Stimulated activated effector memory CD8-positive, alpha-beta T cell treated with anti-CD3 and anti-CD28 coated beads, Interleukin-12 subunit alpha, Interleukin-12 subunit beta, amount 100 ng/mL, for 72 hours (primary cell): ENCODE data around the gene CDT1.
"Not testable (repeated sequence)": the region's sequence is repeated elsewhere in the genome, so short reads cannot be mapped to it uniquely, and the experiment has no call there.

Experiments
- ATAC-seq: fragments of 150-1000 bp; cut with Tn5 transposase; 2 replicates; pipeline ENCODE4 v1.10.0; 2021
- DNase-seq, 2 donors: peaks; one replicate each; pipeline ENCODE4 v3.0.0; 2021 to 2022; ENCODE audit warnings: low spot score in 2 of 2
- H3K27ac Mint-ChIP-seq: one replicate; pipeline ENCODE4 v1.8.0; 2022; ENCODE audit warnings: mild to moderate bottlenecking, mixed read lengths
- H3K36me3 Mint-ChIP-seq: one replicate; pipeline ENCODE4 v1.8.0; 2022; ENCODE audit warnings: mild to moderate bottlenecking, mixed read lengths
- H3K4me1 Mint-ChIP-seq: one replicate; pipeline ENCODE4 v1.8.0; 2022; ENCODE audit warnings: mixed read lengths
- H3K4me3 Mint-ChIP-seq: one replicate; pipeline ENCODE4 v1.8.0; 2022; ENCODE audit warnings: mild to moderate bottlenecking, mixed read lengths
- H3K9me3 Mint-ChIP-seq: one replicate; pipeline ENCODE4 v1.8.0; 2022; ENCODE audit warnings: mixed read lengths

Gene CDT1

DNA sequence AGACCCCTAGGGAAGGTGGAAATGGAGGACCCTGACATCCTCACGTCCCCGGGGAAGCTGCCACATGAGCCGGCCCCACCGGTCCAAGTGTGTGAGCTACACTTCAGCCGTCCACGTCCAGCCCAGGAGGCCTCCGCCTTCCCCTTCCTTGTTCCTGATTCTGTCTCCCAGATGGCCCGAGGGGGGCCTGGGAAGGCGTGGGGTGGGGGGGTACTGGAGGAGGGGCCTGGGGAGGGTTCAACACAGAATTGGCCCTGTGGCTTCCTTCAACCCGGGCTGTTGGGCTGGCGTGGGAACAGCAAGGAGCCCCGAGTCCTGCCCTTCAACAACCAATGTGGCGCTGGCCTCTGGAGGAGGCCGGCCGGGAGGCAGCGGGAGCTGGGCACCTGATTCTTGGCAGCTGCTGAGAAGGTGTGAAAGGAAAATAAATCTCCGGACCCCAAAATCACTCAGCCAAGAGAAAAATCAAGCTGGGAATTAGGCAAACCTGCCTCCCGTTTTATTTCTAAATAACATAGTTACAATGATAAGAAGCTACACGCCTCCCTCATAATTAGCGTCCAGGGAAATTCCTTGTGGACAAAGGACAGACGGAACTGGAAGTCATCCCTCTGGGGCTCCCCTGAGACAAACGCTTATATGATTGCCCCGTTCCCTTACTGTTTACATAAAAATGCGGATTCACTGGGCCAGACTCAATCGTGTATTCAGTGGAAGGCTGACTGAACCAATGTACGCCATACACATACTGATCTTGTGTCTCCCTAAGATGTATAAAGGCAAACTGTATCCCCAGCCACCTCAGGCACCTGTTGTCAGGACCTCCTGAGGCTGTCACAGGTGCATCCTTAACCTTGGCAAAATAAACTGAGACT is 9.9 kb downstream of the CDT1 start:
- H3K36me3 Mint-ChIP-seq = peaks cover 43% of the 10 kb centered on the region
- H3K4me1 Mint-ChIP-seq = peaks cover 26% of the 10 kb centered on the region
- peak overlapping the region; percentile 96 for H3K27ac Mint-ChIP-seq
- H3K4me3 Mint-ChIP-seq = peak overlapping the region; percentile 90
- no peak for ATAC-seq
- no peak for DNase-seq
- no peaks in the 10 kb centered on the region for H3K9me3 Mint-ChIP-seq

DNA sequence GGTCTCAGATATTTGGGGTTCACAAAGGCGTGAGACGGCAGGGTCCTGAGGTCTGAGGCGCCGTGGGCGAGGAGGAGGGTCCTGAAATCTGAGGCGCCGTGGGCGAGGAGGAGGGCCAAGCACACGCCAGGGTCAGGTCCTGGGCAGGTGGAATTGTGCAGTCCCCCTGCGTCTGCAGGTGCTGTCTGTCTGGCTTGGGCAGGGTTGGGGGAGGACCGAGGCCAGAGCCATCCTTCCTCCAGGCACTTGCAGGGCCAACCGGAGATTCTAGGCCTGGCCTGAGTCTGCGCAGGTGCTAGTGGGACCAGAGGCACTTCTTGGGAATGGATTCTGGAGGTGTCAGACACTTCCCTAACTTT is 10.5 kb downstream of the CDT1 start:
- ATAC-seq (no peak), DNase-seq (no peak)
- H3K9me3 Mint-ChIP-seq = no peaks in the 10 kb centered on the region
- H3K4me1 Mint-ChIP-seq = peaks cover 23% of the 10 kb centered on the region
- H3K4me3 Mint-ChIP-seq = no peak overlapping the region
- H3K27ac Mint-ChIP-seq = no peak overlapping the region
- peaks cover 37% of the 10 kb centered on the region for H3K36me3 Mint-ChIP-seq

DNA sequence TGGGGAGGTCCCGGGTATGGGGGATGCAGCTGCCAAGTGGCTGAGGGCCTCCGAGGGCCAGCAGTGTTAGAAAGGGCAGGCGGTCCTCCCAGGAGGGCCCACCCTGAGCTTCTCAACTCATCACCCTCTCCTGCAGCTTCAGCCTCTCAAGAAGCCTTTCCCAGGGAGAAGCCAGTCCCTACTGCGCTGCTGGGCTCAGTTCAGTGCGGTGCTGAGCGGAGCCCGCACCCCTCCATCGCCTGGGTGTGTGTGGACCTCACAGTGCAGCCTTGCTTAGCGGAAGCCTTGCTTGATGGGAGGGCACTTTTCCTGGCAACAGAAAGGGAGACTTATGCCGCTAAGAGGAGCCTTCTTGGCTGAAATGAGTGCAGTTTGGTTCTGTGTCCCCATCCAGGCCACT is 11.6 kb downstream of the CDT1 start:
- DNase-seq (no peak), ATAC-seq (no peak)
- Mint-ChIP-seq H3K36me3 (peaks cover 26% of the 10 kb centered on the region), H3K27ac (no peak overlapping the region), H3K9me3 (no peaks in the 10 kb centered on the region), H3K4me3 (no peak overlapping the region), H3K4me1 (peaks cover 14% of the 10 kb centered on the region)

DNA sequence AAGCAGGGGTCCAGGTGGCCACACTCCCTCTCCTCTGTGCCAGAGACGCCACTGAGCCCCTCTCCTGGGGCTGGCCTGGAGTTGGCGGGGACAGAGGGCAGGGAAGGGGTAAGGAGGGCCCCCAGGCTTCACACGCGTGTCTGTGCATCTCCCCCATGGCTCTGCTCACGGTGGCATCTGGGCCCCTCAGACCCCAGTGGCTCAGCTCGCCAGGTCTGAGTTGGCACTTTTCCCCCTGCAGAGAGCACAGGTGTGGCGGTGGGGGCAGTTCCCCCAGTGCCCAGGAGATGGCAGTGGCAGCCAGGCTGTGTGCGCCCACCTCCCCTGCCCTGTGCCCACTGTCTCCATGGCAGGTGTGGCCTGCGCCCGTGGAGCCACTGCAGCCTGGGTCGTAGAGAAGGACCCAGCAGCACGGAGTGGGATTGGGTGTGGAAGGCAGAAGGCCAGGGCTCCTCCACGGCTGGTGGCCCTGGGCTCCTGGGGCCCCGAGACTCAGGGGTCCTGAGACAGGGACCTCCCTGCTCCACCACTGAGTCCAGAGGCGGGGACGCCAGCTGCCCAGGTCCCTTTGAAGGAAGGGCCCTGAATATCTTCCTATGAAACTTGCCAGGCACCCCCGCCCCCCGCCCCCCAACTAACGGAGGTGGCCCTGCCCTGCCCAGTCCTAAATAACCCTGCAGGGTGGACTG is 12.5 kb downstream of the CDT1 start:
- H3K4me3 Mint-ChIP-seq = no peak overlapping the region
- H3K9me3 Mint-ChIP-seq = no peaks in the 10 kb centered on the region
- H3K27ac Mint-ChIP-seq = no peak overlapping the region
- H3K4me1 Mint-ChIP-seq = peaks cover 6% of the 10 kb centered on the region
- H3K36me3 Mint-ChIP-seq = peaks cover 18% of the 10 kb centered on the region
- ATAC-seq (peak; percentile 9), DNase-seq (peak; percentile 39 to 81)

DNA sequence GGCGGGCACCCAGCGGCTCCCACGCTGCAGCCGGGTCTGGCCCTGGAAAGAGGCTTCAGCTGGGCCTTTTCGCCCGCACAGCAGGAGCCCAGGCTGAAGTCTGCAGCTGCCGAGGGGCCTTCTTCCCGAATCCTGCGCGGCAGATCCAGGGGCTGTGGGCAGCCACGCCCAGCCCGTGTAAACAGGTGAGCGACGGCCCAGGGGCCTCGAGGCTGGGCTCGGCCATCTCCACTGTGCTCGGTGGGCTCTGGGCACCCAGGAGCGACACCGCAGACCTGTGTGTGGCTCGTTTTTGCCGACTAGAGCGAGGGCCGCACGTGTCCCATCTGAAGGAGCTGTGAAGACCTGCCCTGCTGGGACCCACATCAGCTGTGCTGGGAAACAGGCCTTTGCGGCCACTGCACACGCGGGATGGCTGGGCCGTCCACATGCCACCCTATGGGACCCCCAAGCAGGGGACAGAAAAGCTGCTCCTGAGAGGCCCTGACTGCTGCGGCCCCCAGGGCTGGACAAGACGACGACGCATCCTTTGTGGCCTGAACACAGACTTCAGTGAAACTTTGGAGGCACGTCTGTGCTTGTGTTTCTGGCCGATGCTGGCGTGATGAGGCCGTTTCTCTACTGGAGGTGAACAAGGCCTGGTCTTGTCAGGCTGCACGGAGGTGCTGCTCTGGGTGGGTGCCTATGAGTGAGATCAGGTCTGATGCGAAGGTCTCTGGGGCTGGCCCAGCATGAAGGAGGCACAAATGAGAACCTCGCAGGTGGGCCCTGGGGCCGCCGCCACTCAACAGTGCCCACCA is 13.3 kb downstream of the CDT1 start:
- DNase-seq (no peak), ATAC-seq (no peak)
- Mint-ChIP-seq H3K4me1 (peaks cover 3% of the 10 kb centered on the region), H3K9me3 (no peaks in the 10 kb centered on the region), H3K27ac (no peak overlapping the region), H3K36me3 (peaks cover 9% of the 10 kb centered on the region), H3K4me3 (no peak overlapping the region)

DNA sequence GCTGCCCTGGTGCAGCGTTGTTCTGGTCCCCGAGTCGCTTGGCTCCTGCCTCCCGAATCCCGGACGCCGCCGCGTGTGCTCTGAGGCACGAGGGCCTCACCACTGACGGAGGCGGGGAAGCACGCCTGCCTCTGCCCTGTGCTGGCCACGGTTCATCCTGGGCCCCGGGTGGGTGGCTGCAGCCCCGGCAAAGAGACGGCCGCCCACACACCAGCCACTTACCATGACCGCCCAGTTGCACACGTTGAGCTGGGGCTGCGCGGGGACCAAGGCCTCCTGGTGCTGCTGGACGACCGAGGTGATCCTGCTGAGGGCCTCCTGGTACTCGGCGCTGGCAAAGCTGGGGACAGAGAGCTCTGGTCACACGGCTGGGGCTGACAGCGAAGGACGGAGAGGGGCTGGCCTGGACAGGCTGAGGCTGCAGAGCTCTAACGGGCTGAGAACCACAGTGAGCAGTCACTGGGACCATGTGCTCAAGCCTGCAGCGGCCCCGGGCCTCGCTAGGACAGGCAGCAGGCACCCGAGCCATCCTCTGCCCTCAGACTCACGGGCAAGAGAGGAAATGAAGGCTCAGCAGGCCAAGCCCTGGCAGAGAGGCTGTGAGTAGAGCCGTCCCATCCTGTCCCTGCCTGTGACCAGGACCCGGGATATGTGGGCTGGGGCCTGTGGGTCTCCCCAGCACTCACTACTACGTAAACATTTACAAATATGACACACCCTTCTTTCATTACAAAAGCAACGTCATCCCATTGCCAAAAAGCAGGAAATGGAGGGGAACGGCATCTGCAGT is 14.4 kb downstream of the CDT1 start:
- no peak overlapping the region for H3K4me3 Mint-ChIP-seq
- peaks cover under 1% of the 10 kb centered on the region for H3K36me3 Mint-ChIP-seq
- ATAC-seq (no peak), DNase-seq (no peak)
- H3K4me1 Mint-ChIP-seq = no peaks in the 10 kb centered on the region
- H3K27ac Mint-ChIP-seq = no peak overlapping the region
- H3K9me3 Mint-ChIP-seq = no peaks in the 10 kb centered on the region

DNA sequence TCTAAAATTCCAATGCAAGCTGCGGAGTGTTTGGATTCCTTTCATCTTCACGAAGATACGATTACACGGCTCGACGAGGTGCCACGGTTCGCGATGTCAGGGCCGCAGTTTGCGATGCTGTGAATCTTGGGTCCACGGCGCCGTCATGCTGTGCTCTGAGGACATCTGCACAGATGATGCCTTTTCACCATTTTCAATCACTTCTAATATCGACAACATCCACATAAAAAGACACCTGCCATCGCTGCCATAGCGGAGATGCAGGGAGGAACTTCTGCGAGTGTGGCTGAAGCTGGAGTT is 14.9 kb downstream of the CDT1 start:
- no peaks in the 10 kb centered on the region for H3K36me3 Mint-ChIP-seq
- no peaks in the 10 kb centered on the region for H3K9me3 Mint-ChIP-seq
- H3K4me3 Mint-ChIP-seq = no peak overlapping the region
- no peak for ATAC-seq
- no peak overlapping the region for H3K27ac Mint-ChIP-seq
- no peaks in the 10 kb centered on the region for H3K4me1 Mint-ChIP-seq
- no peak for DNase-seq

DNA sequence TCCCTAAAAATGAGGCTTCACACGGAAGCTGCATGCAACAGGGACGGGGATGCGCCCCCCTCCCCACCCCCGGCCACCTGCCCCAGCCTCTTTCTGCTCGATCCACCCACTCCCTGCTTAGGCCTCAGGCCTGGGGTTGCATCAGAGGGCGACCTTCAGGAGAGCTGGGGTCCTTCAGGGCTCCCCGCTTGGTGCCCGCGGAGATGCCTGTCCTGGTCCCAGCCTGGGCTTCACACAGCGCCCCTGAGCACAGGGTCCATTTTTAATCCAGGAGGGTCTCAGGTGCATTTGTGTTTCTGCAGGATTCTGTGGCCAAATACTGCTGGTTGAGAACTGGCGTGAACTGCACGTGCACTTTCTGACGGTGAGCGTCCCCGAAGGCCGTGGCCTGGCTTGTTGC is 15.5 kb downstream of the CDT1 start:
- Mint-ChIP-seq H3K36me3 (no peaks in the 10 kb centered on the region), H3K27ac (no peak overlapping the region), H3K4me3 (no peak overlapping the region), H3K9me3 (no peaks in the 10 kb centered on the region), H3K4me1 (no peaks in the 10 kb centered on the region)
- ATAC-seq (no peak), DNase-seq (no peak)

DNA sequence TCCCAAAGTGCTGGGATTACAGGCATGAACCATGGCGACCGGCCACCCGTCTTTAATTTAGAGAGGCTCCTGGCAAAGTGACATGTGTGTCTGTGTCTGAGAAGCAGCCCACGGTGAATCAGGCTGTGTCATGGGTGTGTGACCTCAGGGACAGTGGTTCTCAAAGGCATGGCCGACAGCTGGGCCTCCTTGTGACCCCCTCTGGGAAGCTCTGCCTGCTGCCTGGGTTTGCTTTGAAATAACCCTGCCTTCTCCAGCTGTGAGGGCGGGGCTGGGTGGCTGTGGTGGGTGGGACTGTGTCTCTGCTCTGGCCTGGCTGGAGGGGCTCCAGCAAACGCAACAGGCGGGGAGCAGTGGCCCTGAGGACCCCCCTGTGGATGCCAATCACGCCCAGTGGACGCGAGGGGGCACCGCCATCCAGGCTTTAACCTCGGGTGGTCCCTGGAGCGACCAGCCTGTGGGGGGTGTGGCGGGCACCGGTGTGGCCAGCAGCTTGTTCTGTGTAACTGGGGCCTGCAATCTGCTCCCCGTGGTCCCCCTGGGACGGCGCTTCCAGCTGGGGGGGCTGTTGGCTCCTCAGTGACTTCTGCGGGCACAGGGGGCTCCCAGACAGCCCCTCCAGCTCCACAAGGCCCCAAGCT is 16.9 kb downstream of the CDT1 start:
- Mint-ChIP-seq H3K9me3 (no peaks in the 10 kb centered on the region), H3K4me3 (no peak overlapping the region), H3K36me3 (no peaks in the 10 kb centered on the region), H3K4me1 (no peaks in the 10 kb centered on the region), H3K27ac (no peak overlapping the region)
- DNase-seq (no peak), ATAC-seq (no peak)

DNA sequence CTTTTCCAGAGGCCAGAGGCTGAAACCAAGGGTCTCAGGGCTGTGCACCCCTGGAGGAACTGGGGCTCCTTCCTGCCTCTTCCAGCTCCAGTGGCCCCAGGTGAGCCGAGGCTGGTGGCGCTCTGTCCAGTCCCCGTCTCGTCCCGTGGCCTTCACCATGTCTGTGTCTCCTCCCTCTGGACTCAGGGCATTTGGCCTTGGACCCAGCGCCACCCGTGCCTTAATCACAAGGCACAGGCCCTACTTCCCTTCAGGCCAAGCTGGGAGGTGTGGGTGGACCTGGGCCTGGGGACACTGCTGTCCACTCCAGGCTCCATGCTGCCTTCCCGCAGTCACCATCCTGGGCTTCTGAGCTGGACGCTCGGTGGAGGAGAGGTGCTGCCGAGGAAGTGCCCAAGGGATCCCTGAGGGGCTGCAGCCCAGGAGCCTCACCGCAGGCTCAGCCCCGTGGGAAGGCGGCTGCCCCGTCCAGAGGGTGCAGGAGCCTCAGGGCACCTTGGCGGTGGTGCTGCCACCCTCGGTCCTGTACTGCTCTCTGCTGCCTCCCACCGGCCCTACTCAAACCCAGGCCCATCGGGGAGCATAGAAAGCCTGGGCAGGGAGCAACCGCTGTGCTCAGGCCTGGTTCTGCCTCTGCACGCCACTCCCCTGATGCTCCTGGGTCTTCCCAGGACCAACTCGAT is 17.7 kb downstream of the CDT1 start:
- Mint-ChIP-seq H3K27ac (no peak overlapping the region), H3K36me3 (no peaks in the 10 kb centered on the region), H3K4me3 (no peak overlapping the region), H3K4me1 (no peaks in the 10 kb centered on the region), H3K9me3 (no peaks in the 10 kb centered on the region)
- ATAC-seq (no peak), DNase-seq (no peak)

DNA sequence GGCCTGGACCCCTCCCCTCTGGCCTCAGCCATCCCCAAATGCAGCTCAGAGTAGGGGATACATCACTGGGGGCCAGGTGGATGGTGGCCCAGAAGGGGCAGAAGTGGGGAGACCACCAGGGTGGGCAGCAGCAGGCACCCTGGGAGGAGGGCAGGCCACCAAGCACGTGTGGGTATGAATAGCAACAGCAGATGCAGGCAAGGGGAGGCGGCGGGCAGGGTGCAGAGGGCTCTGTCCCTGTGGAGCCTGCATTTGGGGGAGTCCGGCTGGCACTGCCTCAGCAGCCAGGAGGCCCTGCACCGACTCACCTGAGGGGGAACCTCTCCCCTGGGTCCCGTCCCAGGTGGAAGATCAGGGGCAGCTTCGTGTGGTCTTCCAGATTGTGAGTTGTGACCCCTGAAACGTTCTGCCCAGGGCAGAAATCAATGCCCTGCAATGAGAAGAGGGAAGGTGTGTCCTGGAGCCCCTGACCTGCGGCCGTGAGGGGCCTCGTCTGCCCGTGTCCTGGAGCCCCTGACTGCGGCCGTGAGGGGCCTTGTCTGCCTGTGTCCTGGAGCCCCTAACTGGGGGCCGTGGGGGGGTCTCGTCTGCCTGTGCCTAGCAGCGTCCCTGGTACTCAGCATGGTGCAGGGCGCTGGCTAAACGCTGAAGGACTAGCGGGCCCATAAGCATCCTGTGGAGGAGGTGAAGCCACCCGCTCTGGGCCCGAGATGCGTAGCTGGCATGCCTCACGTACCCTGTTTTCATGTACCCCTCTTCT is 18.9 kb downstream of the CDT1 start:
- H3K36me3 Mint-ChIP-seq = no peaks in the 10 kb centered on the region
- no peaks in the 10 kb centered on the region for H3K4me1 Mint-ChIP-seq
- ATAC-seq = no peak
- no peak for DNase-seq
- no peak overlapping the region for H3K27ac Mint-ChIP-seq
- no peak overlapping the region for H3K4me3 Mint-ChIP-seq
- no peaks in the 10 kb centered on the region for H3K9me3 Mint-ChIP-seq

DNA sequence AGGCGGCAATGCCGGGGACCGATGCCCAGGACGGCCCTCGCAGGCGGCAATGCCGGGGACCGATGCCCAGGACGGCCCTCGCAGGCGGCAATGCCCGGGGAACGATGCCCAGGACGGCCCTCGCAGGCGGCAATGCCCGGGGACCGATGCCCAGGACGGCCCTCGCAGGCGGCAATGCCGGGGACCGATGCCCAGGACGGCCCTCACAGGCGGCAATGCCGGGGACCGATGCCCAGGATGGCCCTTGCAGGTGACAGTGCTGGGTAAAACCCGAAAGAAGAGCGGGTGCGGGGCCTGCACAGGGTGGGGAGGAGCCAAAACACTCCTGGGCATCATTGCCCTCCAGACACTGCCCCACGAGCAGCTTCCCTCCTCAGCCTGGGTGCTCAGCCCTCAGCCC is 20.1 kb downstream of the CDT1 start:
- not testable (repeated sequence) for H3K27ac Mint-ChIP-seq, H3K36me3 Mint-ChIP-seq, H3K4me1 Mint-ChIP-seq, H3K4me3 Mint-ChIP-seq, H3K9me3 Mint-ChIP-seq, DNase-seq, ATAC-seq

DNA sequence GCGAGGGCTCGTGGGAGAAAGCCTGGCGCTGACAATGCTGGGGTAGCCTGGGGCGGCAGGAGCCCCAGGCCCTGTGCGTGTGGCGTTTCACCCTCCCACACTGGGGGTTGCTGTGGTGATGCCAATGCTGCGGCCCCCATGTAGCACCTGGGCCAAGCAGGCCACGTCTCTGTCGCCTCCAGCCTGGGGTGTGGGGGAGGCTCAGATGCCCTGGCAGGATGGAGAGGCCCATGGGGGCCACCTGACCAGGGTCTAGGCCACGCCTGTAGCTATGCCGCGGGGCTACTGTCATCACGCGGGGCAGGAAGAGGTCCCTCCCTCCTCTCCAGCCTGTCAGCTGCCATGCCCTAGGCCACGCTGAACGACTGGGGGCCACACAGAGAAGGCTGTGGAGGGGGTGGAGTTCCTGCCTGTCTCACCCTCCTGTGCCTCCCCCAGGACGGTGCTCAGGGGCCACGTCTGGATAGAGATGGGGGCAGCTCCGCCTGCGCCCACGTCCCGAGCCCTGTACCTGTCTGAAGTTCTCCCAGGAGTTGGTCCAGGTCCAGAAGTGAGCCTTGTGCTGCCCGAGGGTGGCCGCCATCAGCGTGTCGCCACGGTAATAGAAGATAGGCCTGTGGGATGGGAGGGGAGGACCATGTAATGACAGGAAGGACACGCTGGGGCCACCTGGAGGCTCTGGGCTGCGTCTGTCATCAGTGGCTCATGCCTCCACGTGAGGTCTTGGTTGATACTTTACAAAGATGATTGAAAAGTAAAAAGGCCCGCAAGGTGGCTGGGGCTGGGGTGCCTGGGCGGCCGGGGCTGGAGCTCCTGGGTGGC is 20.9 kb downstream of the CDT1 start:
- ATAC-seq (no peak), DNase-seq (no peak)
- Mint-ChIP-seq H3K9me3 (no peaks in the 10 kb centered on the region), H3K27ac (no peak overlapping the region), H3K4me3 (no peak overlapping the region), H3K4me1 (no peaks in the 10 kb centered on the region), H3K36me3 (no peaks in the 10 kb centered on the region)
